Endothelial cell (in vitro differentiated cells): ENCODE data around the gene ANKRD17. TPM values are rescaled to one million over a fixed set of nuclear protein-coding genes. Genes with fewer than 3 reads are reported as not detected.

Experiments used
- DNase-seq: peaks from one replicate; pipeline ENCODE4 v3.0.0; 2021; ENCODE audit warnings: low spot score
- H3K27ac Mint-ChIP-seq: one replicate; pipeline ENCODE4 v1.8.0; 2021; ENCODE audit warnings: mixed read lengths, inconsistent platforms; ENCODE audit not compliant: unreplicated experiment
- H3K27me3 Mint-ChIP-seq: one replicate; pipeline ENCODE4 v1.8.0; 2021; ENCODE audit warnings: mild to moderate bottlenecking, moderate library complexity, mixed read lengths, inconsistent platforms; ENCODE audit not compliant: unreplicated experiment
- H3K36me3 Mint-ChIP-seq: one replicate; pipeline ENCODE4 v1.8.0; 2021; ENCODE audit warnings: mild to moderate bottlenecking, low read depth, mixed read lengths, inconsistent platforms; ENCODE audit not compliant: unreplicated experiment
- H3K4me1 Mint-ChIP-seq: one replicate; pipeline ENCODE4 v1.8.0; 2021; ENCODE audit warnings: mild to moderate bottlenecking, mixed read lengths, inconsistent platforms; ENCODE audit not compliant: unreplicated experiment
- H3K4me3 Mint-ChIP-seq: one replicate; pipeline ENCODE4 v1.8.0; 2021; ENCODE audit warnings: mild to moderate bottlenecking, mixed read lengths, inconsistent platforms; ENCODE audit not compliant: unreplicated experiment
- H3K9me3 Mint-ChIP-seq: one replicate; pipeline ENCODE4 v1.8.0; 2021; ENCODE audit warnings: mixed read lengths, inconsistent platforms; ENCODE audit not compliant: unreplicated experiment
- total RNA-seq: library from RNA; stranded (reverse); fragmentation: NEBNext Ultra II Directional; extraction: Animal tissue kit (Norgen Biotek cat#: 25700); gene quantifications from one replicate; pipeline ENCODE4 v1.2.1, GENCODE V29; 2021; ENCODE audit not compliant: unreplicated experiment
- TF ChIP-seq, protein P1 (sequence below): fragments of 200-600 bp; sonication (generic); IDR thresholded peaks from one replicate; pipeline ENCODE4 v1.5.0; 2021; ENCODE audit warnings: antibody characterized with exemption; ENCODE audit not compliant: unreplicated experiment

ANKRD17 gene
- total RNA-seq, 1 donor from 2014 or later = 61.8 TPM

DNA sequence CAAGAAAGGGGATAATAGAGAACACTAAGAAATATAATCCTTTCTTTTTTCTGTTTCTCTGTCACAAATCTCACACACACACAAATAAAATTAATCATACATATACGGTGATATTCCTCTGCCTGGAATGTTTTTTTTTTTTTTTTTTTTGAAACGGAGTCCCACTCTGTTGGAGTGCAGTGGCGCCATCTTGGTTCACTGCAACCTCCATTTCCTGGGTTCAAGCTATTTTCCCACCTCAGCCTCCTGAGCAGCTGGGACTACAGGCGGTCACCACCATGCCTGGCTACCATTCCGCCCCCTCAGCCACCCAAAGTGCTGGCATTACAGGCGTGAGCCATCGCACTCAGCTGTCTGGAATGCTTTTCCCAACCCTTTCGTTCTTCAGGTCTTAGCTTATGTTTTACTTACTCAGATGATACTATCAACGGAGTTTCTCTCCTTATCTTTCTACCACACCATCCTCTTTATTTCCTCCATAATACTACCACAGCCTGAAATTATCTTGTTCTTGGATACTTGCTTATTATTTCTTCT lies 69.3 kb downstream of the ANKRD17 start:
- Mint-ChIP-seq H3K27ac (no peak overlapping the region), H3K27me3 (peaks cover 1% of the 10 kb centered on the region), H3K36me3 (no peaks in the 10 kb centered on the region)

DNA sequence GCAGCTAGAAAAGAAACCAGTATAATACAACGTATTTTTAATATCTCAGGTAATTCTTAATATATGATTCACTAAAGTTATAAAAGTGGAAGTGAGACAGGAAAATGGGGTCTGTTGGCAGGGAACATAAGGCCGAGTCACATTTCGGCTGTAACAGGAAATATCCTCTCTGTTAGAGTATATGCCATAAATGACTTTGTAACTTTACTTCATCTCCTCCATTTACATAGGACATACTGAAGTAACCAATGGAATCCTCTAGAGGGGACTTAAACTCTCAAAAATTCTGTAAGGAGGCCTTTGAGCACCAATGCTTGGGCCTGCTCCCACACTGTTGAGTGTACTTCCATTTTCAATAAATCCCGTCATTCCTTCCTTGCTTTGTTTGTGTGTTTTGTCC lies 71.3 kb downstream of the ANKRD17 start:
- TF ChIP-seq, protein P1, sequence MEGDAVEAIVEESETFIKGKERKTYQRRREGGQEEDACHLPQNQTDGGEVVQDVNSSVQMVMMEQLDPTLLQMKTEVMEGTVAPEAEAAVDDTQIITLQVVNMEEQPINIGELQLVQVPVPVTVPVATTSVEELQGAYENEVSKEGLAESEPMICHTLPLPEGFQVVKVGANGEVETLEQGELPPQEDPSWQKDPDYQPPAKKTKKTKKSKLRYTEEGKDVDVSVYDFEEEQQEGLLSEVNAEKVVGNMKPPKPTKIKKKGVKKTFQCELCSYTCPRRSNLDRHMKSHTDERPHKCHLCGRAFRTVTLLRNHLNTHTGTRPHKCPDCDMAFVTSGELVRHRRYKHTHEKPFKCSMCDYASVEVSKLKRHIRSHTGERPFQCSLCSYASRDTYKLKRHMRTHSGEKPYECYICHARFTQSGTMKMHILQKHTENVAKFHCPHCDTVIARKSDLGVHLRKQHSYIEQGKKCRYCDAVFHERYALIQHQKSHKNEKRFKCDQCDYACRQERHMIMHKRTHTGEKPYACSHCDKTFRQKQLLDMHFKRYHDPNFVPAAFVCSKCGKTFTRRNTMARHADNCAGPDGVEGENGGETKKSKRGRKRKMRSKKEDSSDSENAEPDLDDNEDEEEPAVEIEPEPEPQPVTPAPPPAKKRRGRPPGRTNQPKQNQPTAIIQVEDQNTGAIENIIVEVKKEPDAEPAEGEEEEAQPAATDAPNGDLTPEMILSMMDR = no peak
- Mint-ChIP-seq H3K36me3 (no peaks in the 10 kb centered on the region), H3K4me1 (peaks cover 11% of the 10 kb centered on the region), H3K4me3 (no peak overlapping the region), H3K27ac (peak overlapping the region; percentile 70), H3K9me3 (no peaks in the 10 kb centered on the region), H3K27me3 (peaks cover 1% of the 10 kb centered on the region)
- DNase-seq = no peak

More for the DNA sequence above, 69.3 kb downstream of the ANKRD17 start:
- Mint-ChIP-seq H3K4me3 (no peak overlapping the region), H3K4me1 (peaks cover 11% of the 10 kb centered on the region), H3K9me3 (no peaks in the 10 kb centered on the region)
- DNase-seq = no peak
- TF ChIP-seq, protein P1 = no peak

DNA sequence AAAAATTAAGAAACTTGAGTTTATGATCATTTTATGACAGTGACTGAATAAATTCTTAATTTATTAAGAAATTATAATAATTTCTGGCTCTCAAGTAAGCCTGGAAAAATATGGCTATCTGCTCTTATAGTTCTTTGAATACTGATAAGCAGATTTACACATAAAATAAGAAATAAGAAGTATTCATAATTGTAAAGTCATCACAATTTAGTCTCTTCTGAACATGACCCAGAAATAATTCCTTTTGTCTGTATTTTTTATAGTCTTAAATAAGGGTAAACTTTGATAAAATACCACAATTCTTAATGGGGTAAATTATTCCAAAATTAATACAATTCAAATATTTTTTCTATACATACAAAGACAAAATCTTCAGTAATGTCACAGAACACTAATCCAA lies 72.7 kb downstream of the ANKRD17 start:
- H3K4me1 Mint-ChIP-seq = peaks cover 16% of the 10 kb centered on the region
- DNase-seq = no peak
- H3K27ac Mint-ChIP-seq = no peak overlapping the region
- H3K4me3 Mint-ChIP-seq = no peak overlapping the region
- H3K9me3 Mint-ChIP-seq = no peaks in the 10 kb centered on the region
- TF ChIP-seq, protein P1 = no peak
- H3K27me3 Mint-ChIP-seq = peaks cover 4% of the 10 kb centered on the region
- H3K36me3 Mint-ChIP-seq = no peaks in the 10 kb centered on the region

DNA sequence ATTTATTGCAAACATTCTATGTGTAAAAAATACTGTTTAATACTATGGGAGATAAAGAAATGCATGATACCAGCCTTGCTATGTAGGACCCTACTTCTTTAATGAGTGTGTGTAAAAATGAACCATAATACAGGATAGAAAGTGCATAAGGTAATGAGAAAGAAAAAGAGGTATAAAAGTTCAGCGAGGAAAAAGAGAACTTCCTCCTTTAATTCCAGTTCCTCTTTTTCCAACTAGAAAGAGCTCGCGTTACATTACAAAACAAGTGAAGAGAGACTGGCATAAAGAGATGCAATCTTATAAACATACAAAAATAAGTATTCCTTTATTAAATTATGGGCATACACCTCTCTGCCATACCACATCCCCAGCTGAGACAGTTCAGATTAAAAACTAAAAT lies 77.4 kb downstream of the ANKRD17 start:
- no peaks in the 10 kb centered on the region for H3K9me3 Mint-ChIP-seq
- H3K27me3 Mint-ChIP-seq = peaks cover 4% of the 10 kb centered on the region
- TF ChIP-seq, protein P1 = no peak
- peaks cover 1% of the 10 kb centered on the region for H3K36me3 Mint-ChIP-seq
- peaks cover 8% of the 10 kb centered on the region for H3K4me1 Mint-ChIP-seq
- H3K27ac Mint-ChIP-seq = peak overlapping the region; percentile 87
- H3K4me3 Mint-ChIP-seq = no peak overlapping the region
- no peak for DNase-seq

DNA sequence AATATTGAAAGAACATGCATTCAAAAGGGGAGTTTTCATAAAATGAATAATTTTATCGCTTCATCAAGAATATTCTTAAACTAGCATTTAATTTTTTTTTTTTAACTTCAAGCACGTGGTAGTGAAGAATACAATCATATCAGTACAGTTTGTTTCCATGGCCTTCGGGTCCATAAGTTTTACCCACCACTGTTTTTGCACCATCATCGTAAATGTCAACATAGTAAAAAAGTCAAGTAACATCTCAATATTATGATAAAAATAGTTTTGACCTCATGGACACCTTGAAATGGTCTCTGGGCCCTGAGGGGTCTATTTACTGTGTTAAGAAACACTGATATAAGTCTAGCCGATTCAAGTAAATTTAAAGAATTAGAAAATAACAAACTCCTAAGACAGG lies 80.2 kb downstream of the ANKRD17 start:
- H3K9me3 Mint-ChIP-seq = no peaks in the 10 kb centered on the region
- no peak overlapping the region for H3K27ac Mint-ChIP-seq
- no peak for DNase-seq
- H3K4me1 Mint-ChIP-seq = peaks cover 17% of the 10 kb centered on the region
- no peak overlapping the region for H3K4me3 Mint-ChIP-seq
- H3K27me3 Mint-ChIP-seq = peaks cover 6% of the 10 kb centered on the region
- H3K36me3 Mint-ChIP-seq = peaks cover 24% of the 10 kb centered on the region
- TF ChIP-seq, protein P1 = no peak
